NCI-H2227 treated with DMSO at 0.1 percent for 48 hours (cell line): Measurements from ENCODE around the gene C11orf54.
A peak's percentile ranks its signal among the peaks of the same experiment; 100 is the strongest.
"Not testable (repeated sequence)": the region's sequence is repeated elsewhere in the genome, so short reads cannot be mapped to it uniquely, and the experiment has no call there.

Experiments
- DNase-seq: peaks from one replicate; lab custom pipeline; 2025; lab: John Stamatoyannopoulos, UW

Gene C11orf54

DNA sequence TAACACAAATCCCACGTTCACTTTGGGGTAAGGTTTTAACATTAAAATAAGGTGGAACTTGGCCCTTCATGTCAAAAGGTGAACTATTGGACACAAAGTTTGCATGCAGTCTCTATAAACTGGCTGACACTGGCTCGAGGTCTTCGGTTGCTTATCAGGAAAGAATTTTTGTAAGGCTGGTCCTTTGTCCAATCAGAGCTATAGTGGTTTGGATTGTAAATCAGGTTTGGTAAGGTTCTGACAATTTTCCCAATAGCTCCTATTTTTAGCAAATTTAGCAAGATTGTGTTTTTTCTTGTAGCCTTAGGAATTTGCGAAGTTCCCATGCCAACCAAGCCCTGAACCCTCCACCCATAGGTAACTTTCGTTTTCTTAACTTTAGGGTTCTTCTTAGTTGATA, 25.0 kb downstream of the C11orf54 start:
- no peak for DNase-seq

DNA sequence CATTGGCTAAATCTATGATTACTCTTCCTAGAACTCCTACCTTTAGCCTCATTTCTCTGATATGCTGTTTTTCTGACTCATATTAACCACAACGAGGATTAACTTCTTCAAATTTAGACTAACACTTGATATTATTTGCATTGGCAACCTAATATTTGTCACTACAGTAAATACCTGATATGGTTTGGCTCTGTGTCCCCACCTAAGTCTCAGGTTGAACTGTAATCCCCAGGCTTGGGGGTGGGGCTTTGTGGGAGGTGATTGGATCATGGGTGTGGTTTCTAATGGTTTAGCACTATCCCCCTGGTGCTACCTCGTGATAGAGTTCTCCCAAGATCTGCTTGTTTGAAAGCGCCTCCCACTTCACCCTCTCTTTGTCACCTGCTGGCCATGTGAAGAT, 25.5 kb downstream of the C11orf54 start:
- no peak for DNase-seq

DNA sequence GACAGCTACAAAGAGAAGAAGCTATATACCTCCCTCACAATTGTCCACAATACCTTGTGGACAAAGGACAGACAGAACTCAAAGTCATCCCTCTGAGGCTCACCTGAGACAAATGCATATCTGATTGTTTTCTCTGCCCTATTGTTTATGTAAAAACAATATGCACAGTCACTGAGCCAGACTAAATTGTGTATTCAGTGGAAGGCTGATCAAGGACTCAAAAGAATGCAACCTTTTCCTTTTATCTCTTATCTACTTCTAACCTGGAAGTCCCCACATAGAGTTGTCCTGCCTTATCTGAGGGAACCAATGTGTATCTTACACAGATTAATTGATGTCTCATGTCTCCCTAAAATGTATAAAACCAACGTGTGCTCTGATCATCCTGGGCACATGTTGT, 28.7 kb downstream of the C11orf54 start:
- DNase-seq: no peak

DNA sequence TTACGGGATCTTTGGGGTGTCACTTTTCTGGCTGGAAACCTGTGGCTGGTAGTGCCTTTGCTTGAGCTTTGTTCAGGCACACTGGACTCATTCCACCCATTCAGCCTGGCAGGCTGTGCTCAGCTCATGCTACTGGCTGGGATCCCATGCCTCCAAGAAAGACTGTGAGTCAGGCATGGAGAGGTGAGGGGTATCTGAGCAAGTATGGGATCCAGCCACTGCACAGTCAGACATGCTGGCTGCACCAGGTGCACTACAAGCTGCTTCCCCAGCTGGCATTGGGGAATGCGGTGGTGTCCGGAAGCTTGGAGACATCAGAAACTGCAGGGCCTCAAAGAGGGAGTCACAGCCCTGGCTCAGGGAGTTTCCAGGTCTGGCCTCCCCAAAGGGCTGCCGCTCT, 30.7 kb downstream of the C11orf54 start:
- no peak for DNase-seq

DNA sequence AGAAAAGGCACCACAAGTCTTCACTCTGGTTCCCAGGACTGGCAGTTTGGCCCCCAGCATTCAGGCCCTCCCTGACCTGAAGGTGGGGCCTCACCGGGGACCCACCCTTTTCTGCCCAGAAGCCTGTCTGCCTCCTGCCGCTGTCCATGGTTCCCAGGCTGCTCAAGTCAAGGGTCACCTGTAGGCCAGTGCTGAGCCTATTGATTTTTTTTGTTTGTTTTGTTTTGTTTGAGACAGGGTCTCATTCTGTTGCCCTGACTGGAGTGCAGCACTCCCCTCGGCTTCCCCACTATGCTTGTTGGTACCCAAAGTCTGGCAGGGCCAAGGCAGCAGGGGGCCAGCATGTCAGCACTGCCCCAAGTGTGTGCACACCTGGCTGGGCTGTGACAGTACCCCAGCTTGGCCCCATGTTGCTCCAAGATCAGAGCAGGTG, 31.6 kb downstream of the C11orf54 start:
- no peak for DNase-seq

DNA sequence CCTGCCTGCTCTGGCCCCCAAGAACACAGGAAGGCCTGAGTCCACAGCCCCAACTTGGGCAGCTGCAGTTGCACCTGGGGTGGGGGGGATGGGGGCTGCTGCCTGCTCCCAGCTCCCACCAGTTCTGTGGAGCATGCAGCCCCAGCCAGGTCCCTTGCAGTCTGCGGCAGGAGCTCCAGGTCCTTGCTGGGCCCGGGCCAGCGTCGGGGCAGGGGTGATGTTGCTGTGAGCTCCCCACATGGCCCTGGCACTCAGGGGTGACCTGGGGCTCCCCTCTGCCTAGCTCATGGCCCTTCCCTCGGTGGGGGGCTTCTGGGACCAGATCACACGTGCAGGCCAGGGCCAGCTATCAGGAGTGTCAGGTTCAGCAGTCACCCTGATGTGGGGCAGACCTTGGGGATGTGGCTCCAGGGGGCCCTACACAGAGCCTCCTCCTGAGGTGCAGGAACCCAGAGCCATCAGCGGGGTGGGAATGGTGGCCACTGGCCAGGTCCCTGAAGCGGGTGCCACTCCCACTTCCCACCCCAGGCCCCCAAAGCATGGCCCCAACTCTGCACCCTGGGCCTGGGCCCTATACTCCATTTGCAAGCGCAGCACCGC, 32.2 kb downstream of the C11orf54 start:
- no peak for DNase-seq

DNA sequence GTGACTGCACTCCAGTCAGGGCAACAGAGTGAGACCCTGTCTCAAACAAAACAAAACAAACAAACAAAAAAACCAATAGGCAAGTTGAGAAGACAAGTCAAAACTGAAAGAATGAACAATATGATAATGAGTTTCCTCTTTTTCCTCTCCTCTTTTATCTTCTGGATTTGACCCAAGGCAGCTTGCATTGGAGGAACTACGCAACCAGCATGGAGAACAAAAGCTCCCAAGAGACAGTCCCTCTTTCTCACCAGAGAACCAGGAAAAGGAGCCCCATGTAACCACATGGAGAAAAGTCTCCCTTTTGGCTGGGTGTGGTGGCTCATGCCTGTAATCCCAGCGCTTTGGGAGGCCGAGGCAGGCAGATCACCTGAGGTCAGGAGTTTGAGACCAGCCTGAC, 33.1 kb downstream of the C11orf54 start:
- not testable (repeated sequence) for DNase-seq

DNA sequence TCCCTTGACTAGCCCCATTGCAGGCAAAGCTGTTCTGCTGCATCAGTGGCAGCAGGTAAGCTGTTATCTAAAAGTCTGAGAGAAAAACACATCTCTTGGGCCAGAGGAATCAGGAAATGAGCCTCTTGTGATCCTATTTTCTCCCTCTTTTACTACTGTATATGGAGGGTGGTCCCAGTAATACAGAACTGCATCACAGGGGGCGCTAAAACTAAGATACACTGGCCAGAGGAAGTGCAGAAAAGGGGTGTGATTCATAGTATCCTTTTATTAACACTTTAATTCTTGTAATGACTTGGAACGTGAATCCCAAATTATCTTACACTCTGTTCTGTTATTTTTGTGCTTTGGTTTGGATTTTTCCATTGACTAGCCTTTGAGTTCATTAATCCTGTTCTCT, 33.8 kb downstream of the C11orf54 start:
- DNase-seq: no peak

DNA sequence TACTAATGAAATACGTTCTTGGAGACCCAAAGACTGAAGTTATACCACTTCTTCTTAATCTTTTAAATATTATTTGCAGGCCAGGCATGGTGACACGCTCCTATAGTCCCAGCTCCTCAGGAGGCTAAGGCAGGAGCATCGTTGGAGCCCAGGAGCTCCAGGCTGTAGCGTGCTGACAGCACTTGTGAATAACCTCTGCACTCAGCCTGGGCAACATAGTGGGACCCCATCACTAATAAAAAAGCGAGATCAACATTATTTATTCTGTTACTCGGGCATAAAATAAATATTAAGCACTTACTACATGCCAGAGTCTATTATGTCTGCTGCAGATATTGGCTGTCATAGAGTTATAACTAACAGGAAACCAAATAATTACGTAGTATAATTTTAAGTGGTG, 41.9 kb downstream of the C11orf54 start:
- DNase-seq: no peak

DNA sequence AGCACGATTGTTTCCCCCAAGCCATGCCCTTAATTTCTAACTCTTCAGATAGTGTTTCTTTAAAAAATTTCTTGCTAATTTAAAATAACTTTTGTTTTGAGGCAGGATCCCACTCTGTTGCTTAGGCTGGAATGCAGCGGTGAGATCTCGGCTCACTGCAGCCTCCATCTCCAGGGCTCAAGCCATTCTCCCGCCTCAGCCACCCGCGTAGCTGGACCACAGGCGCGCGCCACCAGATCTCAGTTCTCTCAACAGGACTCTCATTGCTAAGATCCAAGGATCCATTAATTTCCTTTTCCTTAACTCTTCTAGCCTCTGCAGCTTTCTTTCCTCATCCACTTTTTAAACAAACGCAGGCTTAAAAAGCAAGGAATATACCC, 42.3 kb downstream of the C11orf54 start:
- DNase-seq: no peak

DNA sequence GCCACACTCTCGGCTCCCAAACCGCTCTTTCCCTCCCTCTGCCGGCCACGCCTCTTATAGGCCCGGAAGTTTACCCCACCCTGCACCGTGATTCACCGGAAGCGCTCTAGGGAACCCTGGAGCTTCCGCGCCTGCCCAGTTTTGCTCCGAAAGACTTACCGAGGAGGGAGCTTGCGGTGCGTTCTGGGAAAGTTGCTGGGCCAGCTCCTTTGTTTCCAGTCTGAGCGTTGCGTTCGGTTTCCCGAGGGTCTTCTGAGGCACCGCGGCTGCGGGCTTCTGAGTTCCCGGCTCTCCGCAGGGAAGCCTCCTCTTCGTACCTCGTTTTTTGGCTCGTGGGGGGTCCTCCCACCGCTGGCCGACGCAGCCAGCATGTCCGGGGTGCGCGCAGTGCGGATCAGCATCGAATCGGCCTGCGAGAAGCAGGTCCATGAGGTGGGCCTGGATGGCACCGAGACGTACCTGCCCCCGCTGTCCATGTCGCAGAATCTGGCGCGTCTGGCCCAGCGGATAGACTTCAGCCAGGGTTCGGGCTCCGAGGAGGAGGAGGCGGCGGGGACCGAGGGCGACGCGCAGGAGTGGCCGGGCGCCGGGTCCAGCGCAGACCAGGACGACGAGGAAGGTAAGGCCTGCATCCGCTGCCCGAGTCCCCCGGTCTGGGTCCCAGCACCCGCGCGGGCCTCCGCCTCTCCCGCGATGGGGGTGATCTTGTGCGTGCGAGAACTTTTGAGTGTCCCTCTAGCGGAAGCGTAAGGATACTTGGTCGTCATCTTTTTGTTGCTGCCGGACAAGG, 42.9 kb downstream of the C11orf54 start, which contains the start of gene MED17:
TSS of gene MED17 (plus strand) at position 138 of the 790 bp plus-strand sequence. CDS start at position 370, 232 bp downstream.
- DNase-seq: peak; percentile 77

DNA sequence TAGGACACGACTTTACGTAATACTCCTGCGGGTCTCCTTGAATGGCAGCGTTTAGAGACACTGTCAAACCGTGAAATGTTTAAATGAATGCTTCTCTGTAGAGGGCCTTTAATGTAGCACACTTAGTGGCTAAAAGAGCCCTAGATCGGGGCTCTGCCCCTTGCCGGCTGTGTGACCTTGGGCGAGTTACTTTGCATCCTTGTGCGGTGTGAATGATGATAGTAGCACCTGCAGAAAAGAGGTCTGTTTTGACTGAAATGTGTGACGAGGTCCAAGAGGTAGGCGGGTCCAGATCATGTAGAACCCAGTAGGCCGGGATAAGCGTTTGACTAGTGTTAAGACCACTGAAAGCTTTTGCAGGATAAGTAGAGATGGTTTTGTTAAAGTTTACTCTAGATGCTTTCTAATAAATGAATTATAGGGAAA, 43.5 kb downstream of the C11orf54 start:
- DNase-seq: peak; percentile 14

DNA sequence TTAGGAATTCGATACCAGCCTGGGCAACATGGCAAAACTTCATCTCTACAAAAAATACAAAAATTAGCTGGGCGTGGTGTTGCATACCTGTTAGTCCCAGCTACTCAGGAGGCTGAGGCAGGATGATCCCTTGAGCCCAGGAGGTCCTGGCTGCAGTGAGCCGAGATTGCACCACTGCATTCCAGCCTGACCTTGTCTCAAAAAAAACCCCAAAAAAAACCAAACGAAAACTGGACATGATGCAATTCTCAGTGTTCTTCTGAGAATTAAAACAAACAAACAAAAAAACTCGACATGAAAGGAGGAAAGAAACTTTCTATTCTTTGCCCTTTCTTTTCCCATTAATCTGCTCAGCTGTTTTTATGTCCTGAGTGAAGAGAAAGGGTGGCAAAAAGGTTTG, 50.0 kb downstream of the C11orf54 start:
- DNase-seq: no peak

DNA sequence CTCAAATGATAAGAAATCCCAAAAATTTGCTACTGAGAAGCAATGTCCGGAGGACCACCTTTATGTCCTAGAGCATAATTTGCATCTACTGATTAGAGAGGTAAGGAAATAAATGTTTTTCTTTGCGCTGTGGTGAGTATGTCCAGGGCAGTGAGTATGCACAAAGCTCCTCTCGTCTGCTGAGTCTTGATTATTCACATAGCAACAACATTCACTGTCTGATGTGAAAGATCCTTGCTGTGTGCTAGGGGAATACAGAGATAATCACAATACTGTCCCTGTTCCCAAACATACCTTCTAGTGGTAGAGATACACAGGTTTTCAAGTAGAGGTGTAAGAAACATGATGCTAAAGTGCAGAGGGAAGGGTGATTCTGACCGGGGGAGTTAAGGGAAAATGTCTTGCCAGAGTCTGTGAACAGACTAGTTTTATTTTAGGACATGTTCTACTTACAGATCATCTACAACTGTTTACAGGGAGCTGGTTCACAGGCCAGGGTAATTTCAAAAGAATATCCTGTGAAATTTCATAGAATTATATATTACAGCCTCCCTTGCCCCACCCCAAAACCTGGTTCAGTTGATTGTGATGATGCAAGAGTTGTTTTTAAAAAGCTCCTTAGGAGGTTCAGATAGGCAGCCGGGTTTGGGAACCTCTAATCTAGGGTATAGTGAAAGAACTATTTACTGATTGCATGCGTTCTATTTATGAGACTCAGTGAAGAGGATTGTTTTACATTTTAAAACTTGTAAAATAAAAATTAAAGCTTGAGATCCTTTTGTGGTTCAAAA, 55.2 kb downstream of the C11orf54 start:
- DNase-seq: no peak

DNA sequence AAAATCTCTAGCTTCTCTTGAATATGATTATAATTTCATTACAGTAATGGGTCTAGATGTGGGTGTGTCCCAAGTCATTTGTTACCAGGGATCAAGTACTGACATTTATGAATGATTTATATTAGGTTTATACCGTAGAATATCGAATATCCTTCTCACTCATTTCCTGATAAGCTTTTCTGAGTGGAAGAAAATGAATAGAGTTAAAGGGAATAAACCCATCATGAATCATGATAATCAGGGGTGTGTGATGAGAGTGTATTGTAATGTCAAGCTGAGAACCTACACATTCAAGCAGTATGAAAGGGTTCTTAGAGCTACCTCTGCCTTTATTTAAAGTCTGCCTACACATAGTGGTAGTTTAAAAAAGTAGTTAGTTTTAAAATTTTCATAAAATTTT, 59.9 kb downstream of the C11orf54 start:
- no peak for DNase-seq

DNA sequence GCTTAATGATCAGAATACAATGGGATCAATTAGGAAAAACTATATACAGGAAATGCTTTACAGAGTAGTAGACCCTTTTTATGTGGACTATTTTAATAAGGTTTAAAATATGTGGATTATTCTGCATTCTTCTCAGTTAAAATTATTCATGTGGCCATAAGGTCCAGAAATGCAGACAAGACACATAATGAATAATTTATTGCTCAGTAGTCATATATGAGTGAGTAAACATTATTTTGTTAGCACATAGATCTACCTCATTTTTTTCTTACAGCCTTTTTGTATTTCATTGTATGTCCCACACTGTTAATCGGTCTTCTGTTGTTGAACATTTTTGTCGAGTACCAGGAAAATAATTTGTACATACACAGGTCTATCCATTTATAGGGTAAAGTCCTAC, 63.4 kb downstream of the C11orf54 start:
- DNase-seq: no peak

DNA sequence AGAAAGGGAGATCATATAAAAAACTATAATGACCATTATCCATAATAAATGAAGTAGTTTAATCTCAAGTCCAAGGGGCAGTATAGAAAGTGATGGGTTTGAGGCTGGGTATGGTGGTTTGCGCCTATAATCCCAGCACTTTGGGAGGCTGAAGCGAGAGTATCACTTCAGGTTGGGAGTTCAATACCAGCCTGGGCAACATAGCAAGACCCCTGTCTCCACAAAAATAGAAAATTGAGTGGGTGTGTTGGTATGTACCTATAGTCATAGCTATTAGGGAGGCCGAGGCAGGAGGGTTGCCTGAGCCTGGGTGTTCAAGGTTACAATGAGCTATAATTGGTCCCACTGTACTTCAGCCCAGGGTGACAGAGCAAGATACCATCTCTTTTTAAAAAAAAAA, 66.5 kb downstream of the C11orf54 start:
- no peak for DNase-seq

DNA sequence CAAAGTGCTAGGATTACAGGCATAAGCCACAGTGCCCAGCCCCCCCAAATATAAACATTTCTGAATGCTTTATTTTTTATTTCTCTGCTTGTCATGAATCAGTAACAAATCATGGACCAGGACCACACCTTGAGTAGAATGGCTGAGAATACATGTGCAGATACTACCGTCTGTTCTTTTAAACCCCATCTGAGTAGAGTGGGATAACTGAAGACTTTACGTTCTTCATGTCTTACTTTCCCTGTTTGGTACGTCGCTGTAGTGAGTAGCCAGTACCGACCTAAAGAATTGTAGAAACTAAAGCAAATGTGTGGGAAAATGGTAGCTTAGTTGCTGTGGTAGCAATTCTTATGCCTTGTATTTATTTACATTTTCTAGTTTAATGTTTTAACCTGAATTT, 72.5 kb downstream of the C11orf54 start:
- no peak for DNase-seq
